ENCODE data around the gene PTGS1.
"Not testable (repeated sequence)": the region's sequence is repeated elsewhere in the genome, so short reads cannot be mapped to it uniquely, and the experiment has no call there.

PTGS1 gene

DNA sequence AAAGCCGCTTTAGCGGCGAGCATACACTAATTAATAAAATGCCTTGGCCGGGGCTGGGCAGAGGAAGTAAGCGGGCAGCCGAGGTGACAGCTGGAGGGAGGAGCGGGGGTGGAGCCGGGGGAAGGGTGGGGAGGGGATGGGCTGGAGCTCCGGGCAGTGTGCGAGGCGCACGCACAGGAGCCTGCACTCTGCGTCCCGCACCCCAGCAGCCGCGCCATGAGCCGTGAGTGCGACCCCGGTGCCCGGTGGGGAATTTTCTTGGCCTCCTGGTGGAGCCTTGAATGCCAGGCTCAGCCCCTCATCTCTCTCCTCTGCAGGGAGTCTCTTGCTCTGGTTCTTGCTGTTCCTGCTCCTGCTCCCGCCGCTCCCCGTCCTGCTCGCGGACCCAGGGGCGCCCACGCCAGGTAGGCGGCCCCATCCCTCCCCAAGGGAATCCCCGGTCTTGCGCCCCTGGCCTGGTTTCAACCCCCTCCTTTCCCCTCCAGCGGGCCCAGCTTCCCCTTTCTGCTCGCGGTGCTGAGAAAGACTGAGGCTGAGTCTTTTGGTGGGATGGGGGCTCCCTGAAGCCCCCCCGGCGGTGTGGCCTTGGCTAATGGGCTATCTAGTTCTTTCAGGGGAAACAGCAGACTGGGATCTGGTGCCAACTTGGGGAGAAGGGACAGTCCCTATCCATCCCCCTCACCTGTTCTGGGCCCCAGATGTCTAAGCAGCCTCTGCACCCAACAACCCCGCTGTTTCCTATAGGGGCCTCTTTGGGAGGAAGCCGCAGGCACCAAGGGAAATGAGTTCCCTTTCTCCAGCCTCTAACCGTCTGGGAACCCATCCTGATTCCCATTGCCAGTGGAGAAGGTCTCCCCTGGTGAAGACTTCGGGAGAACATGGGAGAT is at the start of gene PTGS1:
Gene PTGS1 (plus strand): TSS at position 156 of the 887 bp plus-strand sequence. CDS start 61 bp downstream, at position 217.
- DNase-seq (ENCODE audit: low read depth in 2 of 2) = no peak

- no peak for DNase-seq (ENCODE audit: low read depth in 2 of 2)
Observed at GRCh38 chr9:122322553-122322952, 48.3 kb upstream of the PTGS1 start.

DNA sequence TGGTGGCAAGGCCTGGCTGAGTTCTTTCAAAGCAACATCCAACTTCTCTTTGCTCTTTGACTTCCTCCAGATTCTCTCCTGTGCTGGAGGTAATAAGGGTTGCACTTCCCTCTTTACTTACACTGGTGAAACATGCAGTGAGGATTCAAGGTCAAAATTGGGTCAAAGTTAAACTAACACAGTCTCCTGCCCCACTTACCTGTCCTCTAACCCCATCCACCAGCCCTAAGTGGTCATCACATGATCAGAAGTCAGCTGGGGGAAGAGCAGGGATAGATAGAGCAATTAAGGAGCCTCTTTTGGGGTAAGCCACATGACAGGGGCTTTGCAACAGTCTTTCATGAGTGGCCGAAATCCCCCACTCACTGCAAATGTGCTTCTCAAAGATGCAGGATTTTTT is 46.2 kb upstream of the PTGS1 start:
- not testable (repeated sequence) for DNase-seq (ENCODE audit: low read depth in 2 of 2)

DNA sequence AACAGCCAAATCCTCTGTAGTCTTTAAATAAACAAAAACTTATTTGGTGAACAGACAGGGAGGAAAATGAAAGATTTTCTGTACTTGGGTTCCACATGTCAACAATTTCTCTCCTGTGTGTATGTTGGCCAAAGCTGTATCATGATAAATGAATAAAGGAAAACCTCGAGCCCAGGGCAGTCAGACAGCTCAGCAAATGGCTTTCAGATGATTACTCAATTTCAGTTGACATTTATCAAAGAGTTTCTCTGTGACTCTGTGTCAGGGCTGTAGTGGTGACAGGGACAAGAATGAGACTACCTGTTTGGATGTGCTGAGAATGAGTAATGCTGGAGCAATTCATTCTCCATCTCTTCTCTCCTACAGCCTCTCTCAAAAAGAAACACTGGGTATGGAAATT is 45.7 kb upstream of the PTGS1 start:
- no peak for DNase-seq (ENCODE audit: low read depth in 2 of 2)

GRCh38 chr9:122327175-122327574 is 43.6 kb upstream of the PTGS1 start:
- no peak for DNase-seq (ENCODE audit: low read depth in 2 of 2)

GRCh38 chr9:122329597-122329996 is 41.2 kb upstream of the PTGS1 start:
- DNase-seq (ENCODE audit: low read depth in 2 of 2) = no peak

- not testable (repeated sequence) for DNase-seq (ENCODE audit: low read depth in 2 of 2)
Observed at GRCh38 chr9:122330466-122330865, 40.4 kb upstream of the PTGS1 start.

GRCh38 chr9:122331523-122331927 is 39.3 kb upstream of the PTGS1 start:
- DNase-seq (ENCODE audit: low read depth in 2 of 2) = no peak

GRCh38 chr9:122332083-122332482 is 38.7 kb upstream of the PTGS1 start:
- DNase-seq (ENCODE audit: low read depth in 2 of 2) = no peak

GRCh38 chr9:122332644-122333043 is 38.2 kb upstream of the PTGS1 start:
- DNase-seq (ENCODE audit: low read depth in 2 of 2) = no peak

- DNase-seq (ENCODE audit: low read depth in 2 of 2) = no peak
Observed at GRCh38 chr9:122333169-122333808, 37.5 kb upstream of the PTGS1 start.

- no peak for DNase-seq (ENCODE audit: low read depth in 2 of 2)
Observed at GRCh38 chr9:122334916-122335315, 35.9 kb upstream of the PTGS1 start.

- DNase-seq (ENCODE audit: low read depth in 2 of 2) = no peak
Observed at GRCh38 chr9:122336189-122336588, 34.6 kb upstream of the PTGS1 start.

GRCh38 chr9:122336866-122337555 is 33.8 kb upstream of the PTGS1 start:
- DNase-seq (ENCODE audit: low read depth in 2 of 2) = no peak

GRCh38 chr9:122337556-122337929 is 33.3 kb upstream of the PTGS1 start:
- DNase-seq (ENCODE audit: low read depth in 2 of 2) = no peak

DNA sequence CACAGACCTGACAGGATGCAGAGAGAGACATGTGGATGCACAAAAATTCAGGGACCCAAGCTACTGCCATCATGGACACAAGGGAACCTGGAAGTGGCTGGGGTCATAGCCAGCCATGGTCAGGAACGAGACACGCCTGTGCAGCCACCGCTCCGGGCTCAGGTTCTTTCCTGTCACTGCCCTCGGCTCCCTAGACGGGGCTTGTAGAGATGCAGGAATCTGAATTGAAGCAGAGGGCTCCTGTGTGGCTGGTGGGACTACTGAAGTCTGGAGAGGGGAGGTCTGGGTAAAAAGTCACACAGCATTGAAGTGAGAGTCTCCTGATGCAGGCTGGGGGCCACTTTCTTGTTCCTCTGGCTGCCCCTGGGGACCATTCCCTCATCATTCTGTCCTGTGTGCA is 32.3 kb upstream of the PTGS1 start:
- no peak for DNase-seq (ENCODE audit: low read depth in 2 of 2)

GRCh38 chr9:122338994-122339393 is 31.8 kb upstream of the PTGS1 start:
- no peak for DNase-seq (ENCODE audit: low read depth in 2 of 2)

DNA sequence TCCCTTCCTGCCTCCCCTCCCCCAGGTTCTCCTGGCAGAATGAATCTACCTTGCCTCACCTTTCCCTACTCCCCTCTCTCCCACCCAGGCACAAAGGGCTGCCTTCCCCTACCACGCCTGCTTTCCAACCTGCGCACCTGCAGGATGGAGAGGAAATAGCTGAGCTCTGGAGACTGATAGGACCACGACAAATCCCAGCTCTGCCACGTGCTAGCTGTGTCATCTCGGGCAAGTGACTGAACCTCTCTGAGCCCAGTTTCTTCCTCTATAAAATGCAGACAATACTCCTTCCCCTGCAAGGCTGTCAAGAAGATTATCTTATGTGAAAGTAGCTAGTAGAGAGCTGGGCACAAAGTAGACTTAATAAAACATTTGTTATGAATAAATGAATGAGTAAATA is 31.2 kb upstream of the PTGS1 start:
- no peak for DNase-seq (ENCODE audit: low read depth in 2 of 2)

DNA sequence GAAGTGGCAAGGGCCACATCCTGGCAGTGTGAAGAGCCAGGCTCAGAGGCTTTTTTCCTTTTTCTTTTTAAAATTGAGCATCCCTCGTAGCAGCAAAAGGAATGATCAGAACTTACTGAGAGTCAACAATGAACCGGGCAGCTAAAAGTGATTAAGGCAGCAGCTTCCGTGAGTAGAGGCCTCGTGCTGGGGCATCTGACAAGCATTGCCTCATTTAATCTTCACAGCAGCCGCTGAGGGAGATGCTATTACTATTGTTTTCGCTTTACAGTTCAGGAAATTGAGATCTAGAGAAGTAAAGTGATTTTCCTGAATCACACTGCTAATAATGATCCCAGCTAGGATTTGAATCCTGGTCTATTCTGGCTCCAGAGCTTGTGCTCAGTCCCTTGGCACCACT is 30.7 kb upstream of the PTGS1 start:
- DNase-seq (ENCODE audit: low read depth in 2 of 2) = no peak

- DNase-seq (ENCODE audit: low read depth in 2 of 2) = no peak
Observed at GRCh38 chr9:122342323-122343050, 28.3 kb upstream of the PTGS1 start.

DNA sequence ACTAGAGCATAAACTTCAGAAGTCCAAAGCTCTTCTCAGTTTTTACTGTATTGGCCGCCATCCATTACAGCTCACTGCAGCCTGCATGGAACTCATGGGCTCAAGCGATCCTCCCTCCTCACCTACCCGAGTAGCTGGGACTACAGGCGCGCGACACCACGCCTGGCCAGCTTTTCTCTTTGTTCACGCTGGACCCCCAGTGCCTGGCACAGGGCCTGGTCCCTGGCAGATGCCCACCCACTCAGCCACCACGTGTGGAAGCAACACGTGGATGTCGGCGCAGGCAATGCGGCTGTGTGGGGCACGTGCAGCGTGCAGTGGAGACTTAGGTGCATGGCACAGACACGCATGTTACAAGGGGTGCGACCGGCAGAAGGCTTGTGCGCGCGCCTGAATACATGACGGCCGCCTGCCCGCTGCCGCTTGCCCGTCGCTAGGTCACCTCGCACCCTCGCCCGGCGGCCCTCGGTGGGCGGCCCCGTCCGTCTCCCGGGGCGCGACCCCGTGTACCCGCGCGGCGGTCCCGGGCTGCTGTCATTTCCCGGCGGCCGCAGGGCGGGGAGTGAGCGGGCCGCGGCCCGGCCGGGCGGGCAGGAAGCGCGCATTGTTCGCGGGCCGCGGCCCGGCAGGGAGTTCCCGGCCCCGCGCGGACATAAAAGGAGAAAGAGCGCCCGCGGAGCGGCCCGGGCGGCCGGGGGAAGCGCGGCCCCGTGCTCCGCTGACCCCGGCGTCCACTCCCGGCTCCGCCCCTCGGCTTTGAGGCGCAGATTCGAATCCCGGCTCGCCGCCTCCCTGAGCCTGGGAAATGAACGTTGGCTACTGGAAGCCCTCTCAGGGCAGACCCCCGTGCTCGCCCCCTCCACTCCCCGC is 24.1 kb upstream of the PTGS1 start:
- no peak for DNase-seq (ENCODE audit: low read depth in 2 of 2)
